ENCODE data around the gene ETNK2.

Gene ETNK2

DNA sequence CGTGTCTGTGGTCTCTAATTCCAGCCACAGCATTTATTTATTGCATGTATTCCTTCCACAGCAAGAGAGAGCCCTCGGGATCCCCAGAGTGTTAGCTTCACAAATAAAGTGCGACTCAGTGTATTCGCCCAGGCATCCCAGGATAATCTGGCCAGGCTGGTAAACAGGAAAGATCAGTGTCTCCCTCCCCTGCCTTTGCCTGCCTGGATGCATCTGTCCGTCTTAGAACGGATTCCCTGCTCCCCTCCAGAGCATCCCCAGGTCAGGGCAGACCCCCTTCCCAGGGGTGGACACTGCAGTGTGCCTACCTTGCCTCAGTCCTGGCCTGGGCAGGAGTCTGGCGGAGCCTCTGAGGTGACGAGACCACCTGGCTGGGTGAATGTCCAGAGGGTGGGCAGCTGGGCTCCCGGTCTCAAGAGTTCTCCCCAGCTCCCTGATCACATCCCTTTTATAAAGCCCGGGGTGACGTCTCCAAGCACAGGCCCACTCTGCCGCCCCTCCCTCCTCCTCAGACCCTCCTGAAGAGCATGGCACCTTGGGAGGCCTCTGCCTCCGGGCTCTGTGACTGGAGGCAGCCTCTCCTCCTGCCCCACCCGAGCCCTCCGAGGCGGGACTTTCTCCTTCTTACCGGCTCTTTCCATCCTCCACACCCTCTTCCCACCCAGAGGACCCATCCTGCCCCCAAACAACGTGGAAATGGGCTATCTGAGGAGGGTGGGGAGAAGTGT, 44.4 kb upstream of the ETNK2 start, which contains the start of gene KISS1:
TSS of gene KISS1 (minus strand) at position 424 of the 728 bp plus-strand sequence. CDS start 3,615 bp downstream, outside the sequence.
- TF ChIP-seq FOXP2 (optimal IDR thresholded peaks at IDR 0.05; ENCODE audit: borderline replicate concordance, extremely low read depth, extremely low read length, insufficient read depth) = no peak
- TF ChIP-seq, protein P1, sequence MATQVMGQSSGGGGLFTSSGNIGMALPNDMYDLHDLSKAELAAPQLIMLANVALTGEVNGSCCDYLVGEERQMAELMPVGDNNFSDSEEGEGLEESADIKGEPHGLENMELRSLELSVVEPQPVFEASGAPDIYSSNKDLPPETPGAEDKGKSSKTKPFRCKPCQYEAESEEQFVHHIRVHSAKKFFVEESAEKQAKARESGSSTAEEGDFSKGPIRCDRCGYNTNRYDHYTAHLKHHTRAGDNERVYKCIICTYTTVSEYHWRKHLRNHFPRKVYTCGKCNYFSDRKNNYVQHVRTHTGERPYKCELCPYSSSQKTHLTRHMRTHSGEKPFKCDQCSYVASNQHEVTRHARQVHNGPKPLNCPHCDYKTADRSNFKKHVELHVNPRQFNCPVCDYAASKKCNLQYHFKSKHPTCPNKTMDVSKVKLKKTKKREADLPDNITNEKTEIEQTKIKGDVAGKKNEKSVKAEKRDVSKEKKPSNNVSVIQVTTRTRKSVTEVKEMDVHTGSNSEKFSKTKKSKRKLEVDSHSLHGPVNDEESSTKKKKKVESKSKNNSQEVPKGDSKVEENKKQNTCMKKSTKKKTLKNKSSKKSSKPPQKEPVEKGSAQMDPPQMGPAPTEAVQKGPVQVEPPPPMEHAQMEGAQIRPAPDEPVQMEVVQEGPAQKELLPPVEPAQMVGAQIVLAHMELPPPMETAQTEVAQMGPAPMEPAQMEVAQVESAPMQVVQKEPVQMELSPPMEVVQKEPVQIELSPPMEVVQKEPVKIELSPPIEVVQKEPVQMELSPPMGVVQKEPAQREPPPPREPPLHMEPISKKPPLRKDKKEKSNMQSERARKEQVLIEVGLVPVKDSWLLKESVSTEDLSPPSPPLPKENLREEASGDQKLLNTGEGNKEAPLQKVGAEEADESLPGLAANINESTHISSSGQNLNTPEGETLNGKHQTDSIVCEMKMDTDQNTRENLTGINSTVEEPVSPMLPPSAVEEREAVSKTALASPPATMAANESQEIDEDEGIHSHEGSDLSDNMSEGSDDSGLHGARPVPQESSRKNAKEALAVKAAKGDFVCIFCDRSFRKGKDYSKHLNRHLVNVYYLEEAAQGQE (IDR thresholded peaks at IDR 0.05; ENCODE audit: insufficient read depth in 1 of 2, low read depth in 2 of 2, low read length in 2 of 2) = no peak
- no peak for TF ChIP-seq TAF1 (IDR thresholded peaks at IDR 0.05; ENCODE audit: borderline replicate concordance, insufficient read depth, low read length)
- no peak for TF ChIP-seq POLR2AphosphoS5 (IDR thresholded peaks at IDR 0.05; ENCODE audit: low read depth, low read length)
- no peak for TF ChIP-seq SIN3A (IDR thresholded peaks at IDR 0.05; ENCODE audit: borderline replicate concordance, insufficient read depth, low read length)

DNA sequence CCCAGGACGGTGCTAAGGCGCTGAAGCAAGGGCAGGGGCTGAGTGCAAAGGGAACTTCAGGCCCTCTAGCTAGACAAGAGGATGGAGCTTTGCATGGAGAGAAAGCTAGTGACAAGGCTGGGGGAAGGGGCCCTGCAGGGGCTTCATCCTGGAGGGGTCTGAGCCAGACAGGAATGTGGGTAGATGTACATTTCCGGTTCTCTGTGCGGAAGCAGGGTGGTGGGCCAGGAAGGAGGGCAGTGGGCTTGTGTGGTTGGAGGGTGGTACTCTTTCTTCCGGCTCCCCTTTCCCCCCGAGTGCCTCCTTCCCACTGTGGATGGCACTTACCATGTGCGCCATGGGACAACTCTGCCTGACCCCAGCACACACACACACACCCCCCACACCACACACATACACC, 42.9 kb upstream of the ETNK2 start:
- no peak for TF ChIP-seq FOXP2 (optimal IDR thresholded peaks at IDR 0.05; ENCODE audit: borderline replicate concordance, extremely low read depth, extremely low read length, insufficient read depth)
- TF ChIP-seq TAF1 (IDR thresholded peaks at IDR 0.05; ENCODE audit: borderline replicate concordance, insufficient read depth, low read length) = no peak
- TF ChIP-seq POLR2AphosphoS5 (IDR thresholded peaks at IDR 0.05; ENCODE audit: low read depth, low read length) = no peak
- TF ChIP-seq, protein P1 (IDR thresholded peaks at IDR 0.05; ENCODE audit: insufficient read depth in 1 of 2, low read depth in 2 of 2, low read length in 2 of 2) = no peak
- TF ChIP-seq SIN3A (IDR thresholded peaks at IDR 0.05; ENCODE audit: borderline replicate concordance, insufficient read depth, low read length) = no peak

GRCh38 chr1:204194080-204194479, 42.2 kb upstream of the ETNK2 start:
- TF ChIP-seq POLR2AphosphoS5 (IDR thresholded peaks at IDR 0.05; ENCODE audit: low read depth, low read length) = no peak
- TF ChIP-seq TAF1 (IDR thresholded peaks at IDR 0.05; ENCODE audit: borderline replicate concordance, insufficient read depth, low read length) = no peak
- TF ChIP-seq SIN3A (IDR thresholded peaks at IDR 0.05; ENCODE audit: borderline replicate concordance, insufficient read depth, low read length) = no peak
- TF ChIP-seq FOXP2 (optimal IDR thresholded peaks at IDR 0.05; ENCODE audit: borderline replicate concordance, extremely low read depth, extremely low read length, insufficient read depth) = no peak
- TF ChIP-seq, protein P1 (IDR thresholded peaks at IDR 0.05; ENCODE audit: insufficient read depth in 1 of 2, low read depth in 2 of 2, low read length in 2 of 2) = no peak

DNA sequence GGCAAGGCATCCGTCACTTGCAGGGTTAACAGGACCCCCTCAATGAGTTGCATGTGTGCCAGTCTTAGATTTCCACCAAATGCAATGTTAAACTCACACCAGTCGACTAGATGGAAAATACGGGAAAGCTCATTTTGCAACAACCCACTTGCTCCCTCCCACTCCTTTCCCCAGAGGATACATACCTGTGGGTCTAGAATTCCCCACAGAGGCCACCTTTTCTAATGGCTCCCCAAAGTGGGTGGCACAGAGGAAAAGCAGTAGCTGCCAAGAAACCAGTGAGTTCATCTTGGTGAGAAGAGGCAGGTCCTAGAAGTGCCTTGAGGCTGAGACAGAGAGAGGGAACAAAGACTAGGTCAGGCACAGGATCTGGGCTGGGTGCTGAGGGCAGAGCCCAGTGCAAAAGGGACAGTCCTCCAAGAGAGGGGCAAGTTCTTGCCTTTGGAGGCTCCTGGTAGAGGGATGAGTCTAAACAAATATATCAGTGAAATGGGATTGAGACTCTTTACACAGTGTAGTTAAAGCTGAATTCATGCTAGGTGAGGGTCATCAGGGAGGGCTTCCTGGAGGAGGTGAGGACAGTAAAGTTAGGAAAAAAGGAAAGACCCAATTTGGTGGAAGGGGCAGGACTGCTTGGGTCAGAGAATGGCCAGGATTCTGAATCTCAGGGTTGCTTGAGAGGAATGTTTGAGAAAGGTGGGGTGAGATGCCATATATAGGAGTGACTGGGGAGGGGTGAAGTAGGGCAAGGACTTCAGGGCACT, 40.9 kb upstream of the ETNK2 start:
- TF ChIP-seq TAF1 (IDR thresholded peaks at IDR 0.05; ENCODE audit: borderline replicate concordance, insufficient read depth, low read length) = no peak

DNA sequence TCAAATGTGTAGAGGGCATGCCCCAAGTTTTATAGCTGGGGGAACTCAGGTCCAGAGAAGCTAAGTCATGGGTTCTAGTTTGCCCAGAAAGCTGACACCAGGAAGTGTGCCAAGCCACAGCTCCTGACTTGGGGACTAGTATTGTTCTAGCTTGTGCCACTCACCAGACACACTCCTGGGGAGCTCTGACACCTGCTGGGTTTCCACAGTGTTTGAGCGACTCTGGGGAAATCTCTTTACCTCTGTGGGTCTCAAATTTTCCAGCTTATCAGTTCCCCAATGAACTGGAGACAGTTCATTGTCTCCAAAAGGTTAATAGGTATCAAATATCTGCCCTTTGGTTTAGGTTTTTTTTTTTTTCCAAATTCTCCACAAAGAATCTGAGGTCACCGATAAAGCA, 40.2 kb upstream of the ETNK2 start:
- TF ChIP-seq, protein P1 (IDR thresholded peaks at IDR 0.05; ENCODE audit: insufficient read depth in 1 of 2, low read depth in 2 of 2, low read length in 2 of 2) = no peak
- TF ChIP-seq SIN3A (IDR thresholded peaks at IDR 0.05; ENCODE audit: borderline replicate concordance, insufficient read depth, low read length) (no peak), FOXP2 (optimal IDR thresholded peaks at IDR 0.05; ENCODE audit: borderline replicate concordance, extremely low read depth, extremely low read length, insufficient read depth) (no peak), TAF1 (IDR thresholded peaks at IDR 0.05; ENCODE audit: borderline replicate concordance, insufficient read depth, low read length) (no peak), POLR2AphosphoS5 (IDR thresholded peaks at IDR 0.05; ENCODE audit: low read depth, low read length) (no peak)

All from PFSK-1 (cell line).